Kidney glomerular epithelial cell (primary cell): ENCODE measurements around the gene TMEM248.
"Not testable (repeated sequence)": the region's sequence is repeated elsewhere in the genome, so short reads cannot be mapped to it uniquely, and the experiment has no call there.

Experiments used
- DNase-seq: peaks from one replicate; lab custom pipeline; 2025; lab: John Stamatoyannopoulos, UW

Gene TMEM248

GRCh38 chr7:66908598-66908997, 12.4 kb upstream of the TMEM248 start:
- not testable (repeated sequence) for DNase-seq

- DNase-seq = no peak
Observed at GRCh38 chr7:66910789-66911188, 10.2 kb upstream of the TMEM248 start.

- DNase-seq = not testable (repeated sequence)
Observed at GRCh38 chr7:66911191-66911590, 9.8 kb upstream of the TMEM248 start.

GRCh38 chr7:66912195-66912594, 8.8 kb upstream of the TMEM248 start:
- DNase-seq = no peak

GRCh38 chr7:66913118-66914037, 7.6 kb upstream of the TMEM248 start:
- no peak for DNase-seq

GRCh38 chr7:66917904-66918303, 3.1 kb upstream of the TMEM248 start:
- not testable (repeated sequence) for DNase-seq

GRCh38 chr7:66919304-66919703, 1.7 kb upstream of the TMEM248 start:
- DNase-seq = no peak

- DNase-seq = no peak
Observed at GRCh38 chr7:66919704-66920103, 1.3 kb upstream of the TMEM248 start.

- DNase-seq = no peak
Observed at GRCh38 chr7:66920256-66920655, 769 bp upstream of the TMEM248 start.

- no peak for DNase-seq
Observed at GRCh38 chr7:66921396-66921917, 432 bp downstream of the TMEM248 start.

GRCh38 chr7:66921918-66922486, 977 bp downstream of the TMEM248 start:
- DNase-seq = no peak

GRCh38 chr7:66925255-66925654, 4.2 kb downstream of the TMEM248 start:
- no peak for DNase-seq

- DNase-seq = no peak
Observed at GRCh38 chr7:66927348-66927948, 6.4 kb downstream of the TMEM248 start.

- no peak for DNase-seq
Observed at GRCh38 chr7:66928388-66928787, 7.4 kb downstream of the TMEM248 start.

- no peak for DNase-seq
Observed at GRCh38 chr7:66929165-66929564, 8.1 kb downstream of the TMEM248 start.

- DNase-seq = no peak
Observed at GRCh38 chr7:66929935-66930334, 8.9 kb downstream of the TMEM248 start.

- no peak for DNase-seq
Observed at GRCh38 chr7:66930341-66930740, 9.3 kb downstream of the TMEM248 start.

GRCh38 chr7:66933469-66933868, 12.4 kb downstream of the TMEM248 start:
- DNase-seq = no peak

- DNase-seq = no peak
Observed at GRCh38 chr7:66937940-66938339, 16.9 kb downstream of the TMEM248 start.

- DNase-seq = no peak
Observed at GRCh38 chr7:66939325-66939724, 18.3 kb downstream of the TMEM248 start.

- DNase-seq = no peak
Observed at GRCh38 chr7:66946545-66946944, 25.5 kb downstream of the TMEM248 start.

- no peak for DNase-seq
Observed at GRCh38 chr7:66948480-66949109, 27.6 kb downstream of the TMEM248 start.
